Iris pigment epithelial cell (primary cell): ENCODE results near the gene CRTC2.

ENCODE experiments used
- DNase-seq: peaks from one replicate; pipeline ENCODE4 v3.0.0-alpha.2; 2011; ENCODE audit warnings: low read depth

Gene CRTC2

DNA sequence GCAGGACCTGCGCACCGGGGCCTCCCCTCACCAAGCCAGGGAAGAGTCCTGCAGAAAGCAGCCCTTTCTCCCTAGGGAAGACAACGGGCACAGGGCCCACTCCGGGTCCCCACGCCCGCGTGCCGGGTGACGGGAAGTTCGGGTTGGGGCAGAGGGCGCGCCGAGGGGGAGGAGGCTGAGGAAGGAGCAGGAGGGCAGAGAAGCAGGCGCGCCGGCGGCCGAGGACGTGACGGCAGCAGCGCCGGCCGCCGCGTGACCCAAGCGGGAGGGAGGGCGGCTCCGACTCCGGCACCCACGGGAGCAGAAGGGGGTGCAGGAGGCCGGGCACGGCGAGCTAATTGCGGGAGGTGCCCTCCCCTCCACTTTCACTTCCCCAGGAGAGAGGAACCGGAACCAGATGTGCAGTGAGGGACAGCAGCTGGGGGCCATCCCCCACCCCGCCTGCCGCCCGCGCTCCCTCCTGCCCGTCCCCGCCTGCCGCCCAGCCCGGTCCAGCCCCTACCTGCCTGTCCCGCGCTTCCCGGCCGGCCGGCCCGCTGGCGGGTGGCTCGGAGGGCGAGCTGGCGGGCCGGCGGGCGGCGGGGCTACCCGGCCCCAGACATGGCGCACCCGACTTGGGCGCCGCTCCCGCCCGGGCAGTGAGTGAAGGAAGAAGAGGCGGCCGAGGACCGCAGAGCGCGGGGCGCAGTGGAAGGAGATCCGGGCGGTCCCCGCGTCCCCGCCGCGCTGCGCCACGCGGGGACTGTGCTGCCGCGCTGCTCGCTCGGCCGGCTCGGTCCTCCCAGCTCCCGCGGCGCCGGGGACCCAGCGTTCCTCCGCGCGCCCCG is 12.4 kb downstream of the CRTC2 start:
- peak; percentile 76 for DNase-seq

DNA sequence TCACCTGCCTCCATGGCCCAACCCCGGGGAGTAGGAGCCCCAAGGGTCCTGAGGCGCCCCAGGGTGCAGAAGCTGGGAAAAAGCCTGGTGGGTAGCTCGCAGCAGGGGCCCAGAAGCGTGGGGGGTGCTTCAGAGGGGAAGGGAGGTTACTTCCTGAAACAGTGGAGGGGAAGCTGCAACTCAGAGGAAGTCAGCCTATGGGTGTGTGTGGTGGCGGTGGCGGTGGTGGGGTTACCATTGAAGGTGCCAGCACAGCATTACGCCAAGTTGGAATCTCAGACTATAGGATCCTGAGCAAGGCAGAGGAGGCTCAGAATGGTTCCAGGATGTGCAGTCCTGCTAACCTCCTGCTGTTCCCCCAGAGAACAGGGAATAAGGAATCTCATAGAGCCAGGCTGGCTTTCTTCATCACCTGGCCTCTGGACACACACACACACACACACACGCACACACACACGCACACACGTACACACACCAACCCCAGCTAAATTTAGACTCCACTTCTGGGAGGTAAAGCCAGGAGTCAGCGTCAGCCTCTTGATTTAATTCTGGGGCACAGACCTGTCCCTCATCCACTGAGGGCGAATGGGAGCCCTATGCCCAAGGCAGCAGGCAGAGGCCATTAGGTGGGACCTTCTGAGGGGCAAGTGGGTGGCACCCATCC is 13.1 kb downstream of the CRTC2 start:
- peak; percentile 53 for DNase-seq

DNA sequence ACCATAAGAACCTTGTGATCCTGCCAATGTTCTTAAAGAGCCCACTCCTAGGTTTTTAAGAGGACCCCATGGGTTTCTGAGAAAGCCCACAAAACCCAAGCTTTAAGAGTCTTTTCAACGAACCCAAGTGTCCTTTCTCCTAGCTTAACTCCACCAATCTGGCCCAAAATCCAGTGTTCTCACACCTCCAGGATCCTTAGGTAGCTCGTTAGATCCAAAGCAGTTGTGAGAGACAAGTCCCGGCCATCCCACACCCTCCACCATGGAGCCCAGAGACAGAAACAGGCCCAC is 13.6 kb downstream of the CRTC2 start:
- no peak for DNase-seq

DNA sequence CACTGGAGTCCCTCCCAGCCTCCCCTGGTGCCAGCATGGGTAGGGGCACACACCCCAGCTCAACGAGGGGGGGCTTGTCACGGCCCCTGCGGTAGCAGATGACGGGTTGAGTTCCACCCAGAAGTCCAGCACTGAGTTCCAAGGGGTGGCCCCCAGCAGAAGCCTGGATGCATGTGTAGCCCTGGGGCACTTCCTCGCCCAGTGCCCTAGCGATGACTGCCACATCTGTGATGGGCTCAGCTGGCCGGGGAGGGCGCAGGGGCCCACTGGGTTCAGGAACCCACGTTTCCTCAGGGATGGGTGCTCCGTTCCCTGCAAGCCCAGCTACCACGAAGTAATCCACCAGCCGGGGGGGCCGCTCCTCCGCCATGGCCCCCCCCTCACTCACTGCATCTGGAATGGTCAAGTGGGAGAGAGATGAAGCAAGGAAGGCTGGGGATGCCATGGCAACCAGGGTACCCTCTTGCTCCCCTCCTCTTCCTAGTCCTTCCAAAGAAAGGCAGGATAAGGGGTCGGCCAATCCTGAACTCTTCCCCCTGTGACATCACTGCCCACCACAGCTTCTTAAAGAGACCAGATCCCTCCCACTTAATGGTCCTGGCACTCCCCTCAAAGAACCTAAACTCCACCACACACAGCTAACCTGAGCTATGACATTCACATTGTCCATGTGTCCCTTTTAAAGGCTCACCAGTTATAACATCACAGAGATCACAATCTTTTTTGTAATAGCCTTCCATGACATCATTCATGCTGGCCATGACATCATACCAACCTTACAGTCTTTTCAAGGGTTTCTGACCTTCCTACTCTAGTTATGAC is 14.2 kb downstream of the CRTC2 start:
- DNase-seq, result no peak

- DNase-seq, result no peak
Observed at GRCh38 chr1:153942766-153943549, 15.5 kb downstream of the CRTC2 start.

- no peak for DNase-seq
Observed at GRCh38 chr1:153941826-153942725, 16.3 kb downstream of the CRTC2 start.

- no peak for DNase-seq
Observed at GRCh38 chr1:153940756-153941155, 17.7 kb downstream of the CRTC2 start.

GRCh38 chr1:153939476-153939875 is 18.9 kb downstream of the CRTC2 start:
- no peak for DNase-seq

GRCh38 chr1:153938996-153939395 is 19.4 kb downstream of the CRTC2 start:
- DNase-seq, result no peak

GRCh38 chr1:153937331-153937730 is 21.1 kb downstream of the CRTC2 start:
- no peak for DNase-seq

- no peak for DNase-seq
Observed at GRCh38 chr1:153936011-153936802, 22.2 kb downstream of the CRTC2 start.

DNA sequence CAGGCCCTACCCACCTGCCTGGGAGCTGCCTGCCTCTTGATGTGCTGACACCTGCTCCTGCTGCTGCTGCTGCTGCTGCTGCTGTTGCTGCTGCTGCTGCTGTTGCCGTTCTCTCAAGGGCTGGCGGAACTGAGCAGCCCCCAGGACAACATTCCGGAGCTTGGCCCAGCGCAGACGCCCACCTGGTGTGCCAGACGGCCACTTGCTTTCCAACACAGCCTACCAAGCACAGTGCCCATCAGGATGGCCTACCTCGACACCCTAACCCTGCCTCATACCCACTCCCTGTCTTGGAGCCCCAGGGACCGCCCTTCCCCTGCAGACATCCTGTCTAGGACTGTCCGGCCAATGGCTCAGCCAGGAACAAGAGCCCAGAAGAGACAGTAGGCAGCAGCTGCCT is 23.7 kb downstream of the CRTC2 start:
- DNase-seq, result no peak

- no peak for DNase-seq
Observed at GRCh38 chr1:153933955-153934354, 24.5 kb downstream of the CRTC2 start.

GRCh38 chr1:153933430-153933829 is 25.0 kb downstream of the CRTC2 start:
- no peak for DNase-seq

DNA sequence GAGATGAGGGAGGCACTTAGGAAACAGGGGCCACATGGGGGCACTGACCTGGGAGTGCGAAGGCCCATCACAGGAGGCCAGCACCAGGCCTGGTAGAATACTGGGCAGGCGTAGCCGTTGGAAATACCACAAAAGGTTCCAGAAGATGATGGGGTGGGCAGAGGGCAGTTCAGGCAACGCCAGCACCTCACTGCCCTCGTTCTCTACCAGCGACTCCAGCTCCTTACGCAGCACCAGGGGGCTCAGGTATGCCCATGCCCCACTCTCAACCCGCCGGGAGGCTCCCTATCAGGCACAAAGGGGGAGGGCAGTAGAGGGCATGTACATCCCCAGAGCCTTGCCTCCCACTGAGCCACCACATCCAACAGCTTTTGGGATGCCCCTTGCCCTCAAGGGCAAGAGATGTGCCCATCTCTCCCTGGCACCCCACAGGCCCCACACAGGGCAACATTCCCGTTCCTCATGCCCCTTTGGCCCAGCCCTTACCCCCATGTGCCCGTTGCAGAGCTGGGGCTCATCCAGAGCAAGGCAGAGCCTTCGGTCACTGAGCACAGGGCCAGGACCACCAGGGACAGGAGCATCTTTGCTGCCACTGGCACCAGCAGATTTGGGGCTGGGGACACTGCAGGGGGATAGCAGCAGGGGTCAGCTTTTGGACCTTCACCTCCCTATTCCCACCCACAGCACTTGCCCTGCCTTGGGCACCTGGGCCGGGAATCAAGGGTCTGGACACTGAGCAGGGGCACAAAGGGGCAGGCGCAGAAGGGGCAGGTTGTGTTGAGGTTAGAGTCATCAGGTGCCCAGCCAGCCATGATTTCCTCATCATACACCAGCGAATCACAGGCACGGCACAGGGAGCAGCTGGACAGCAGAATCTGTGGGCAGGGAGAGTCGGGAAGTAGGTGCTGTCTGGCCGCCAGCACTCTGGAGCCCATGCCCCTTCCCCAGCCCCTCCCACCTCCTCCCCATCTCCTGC is 26.0 kb downstream of the CRTC2 start:
- DNase-seq, result no peak

DNA sequence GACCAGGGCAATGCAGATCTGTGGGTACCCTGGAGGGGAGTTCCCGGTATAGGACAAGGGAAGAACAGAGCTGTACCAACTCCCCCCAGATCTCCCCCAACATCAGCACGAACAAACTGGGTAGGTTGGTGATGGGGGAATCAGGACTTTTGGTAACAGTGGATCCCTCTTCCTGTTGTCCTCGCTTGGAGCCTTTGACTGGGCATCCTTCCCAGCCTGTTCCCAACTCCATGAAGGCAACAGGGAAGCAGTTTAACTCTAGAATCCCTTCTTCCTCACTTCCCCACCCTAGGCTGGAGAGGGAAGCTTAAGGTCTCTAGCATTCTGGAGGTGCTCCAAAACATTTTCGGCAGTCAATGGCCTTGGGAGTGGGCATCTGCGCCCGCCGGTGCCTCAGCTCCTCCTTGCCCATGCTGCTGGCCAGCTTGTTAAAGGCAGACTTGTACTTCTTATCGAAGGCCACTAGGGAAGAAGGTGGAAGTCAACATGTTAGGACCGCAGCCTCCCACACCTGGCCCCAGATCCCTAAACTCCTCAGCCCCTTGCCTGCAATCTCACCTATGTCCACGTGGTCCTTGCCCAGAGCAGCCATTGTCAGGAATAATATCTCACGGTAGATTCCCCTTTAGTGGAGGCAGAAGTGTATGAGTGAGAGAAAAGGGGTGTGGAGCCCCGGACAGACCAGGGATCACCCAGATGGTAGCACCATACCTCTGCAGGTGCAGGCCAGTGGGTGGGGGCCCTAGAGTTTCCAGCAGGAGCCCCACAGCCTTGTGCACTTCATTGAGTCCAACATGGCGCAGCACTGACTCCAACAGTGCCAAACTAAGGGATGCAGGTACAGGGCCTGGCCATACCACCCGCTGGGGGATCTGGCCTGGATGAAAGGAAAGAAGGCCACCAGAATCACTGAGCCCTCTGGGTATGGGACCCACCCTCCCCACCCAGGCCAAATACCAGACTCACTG is 28.1 kb downstream of the CRTC2 start:
- DNase-seq, result no peak

DNA sequence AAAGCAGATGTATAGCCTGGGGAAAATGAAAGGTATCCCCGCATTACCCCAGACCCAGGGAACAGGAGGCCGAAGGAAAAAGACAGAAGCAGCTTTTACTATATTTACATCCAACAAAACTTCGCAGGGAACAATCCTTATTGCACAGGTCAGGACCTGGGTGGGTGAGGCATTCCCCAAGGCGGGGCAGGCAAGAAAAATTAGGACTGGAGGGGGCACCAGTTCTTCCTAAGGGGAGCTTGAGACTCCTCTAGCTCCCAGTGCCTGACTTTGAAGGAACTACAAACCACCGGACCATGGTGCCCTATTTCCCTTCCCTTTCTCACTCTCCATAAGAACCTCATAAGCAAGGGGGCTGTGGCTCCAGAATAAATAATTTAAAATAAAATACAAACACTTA is 29.0 kb downstream of the CRTC2 start:
- no peak for DNase-seq

GRCh38 chr1:153928791-153929341 is 29.5 kb downstream of the CRTC2 start:
- no peak for DNase-seq
